Activated T-cell treated with anti-CD3 and anti-CD28 coated beads for 1 hour (primary cell): ENCODE data around the gene ZNF26.

ENCODE experiments used
- DNase-seq: peaks from one replicate; pipeline ENCODE4 v3.0.0-alpha.2; 2020; ENCODE audit warnings: low read depth

The ZNF26 gene

DNA sequence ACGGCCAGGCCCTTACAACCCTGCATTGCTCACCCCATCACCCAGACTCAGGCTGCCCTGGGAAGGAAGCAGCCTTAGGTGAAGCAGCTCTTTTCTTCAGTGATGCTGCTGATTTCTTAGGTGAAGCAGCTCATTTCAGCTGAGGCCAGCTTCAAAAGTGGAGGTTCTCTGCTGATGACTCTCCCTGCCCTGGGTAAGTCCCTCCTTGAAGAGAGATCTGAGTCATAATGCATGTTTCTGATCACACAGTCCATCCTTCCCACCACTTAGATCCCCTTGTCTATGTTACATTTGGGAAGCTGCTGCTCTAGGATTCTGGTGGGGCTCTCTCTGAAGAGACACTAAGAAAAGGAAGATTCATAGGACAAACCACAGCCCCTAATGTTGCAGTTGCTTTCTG, 77.4 kb downstream of the ZNF26 start:
- no peak for DNase-seq

DNA sequence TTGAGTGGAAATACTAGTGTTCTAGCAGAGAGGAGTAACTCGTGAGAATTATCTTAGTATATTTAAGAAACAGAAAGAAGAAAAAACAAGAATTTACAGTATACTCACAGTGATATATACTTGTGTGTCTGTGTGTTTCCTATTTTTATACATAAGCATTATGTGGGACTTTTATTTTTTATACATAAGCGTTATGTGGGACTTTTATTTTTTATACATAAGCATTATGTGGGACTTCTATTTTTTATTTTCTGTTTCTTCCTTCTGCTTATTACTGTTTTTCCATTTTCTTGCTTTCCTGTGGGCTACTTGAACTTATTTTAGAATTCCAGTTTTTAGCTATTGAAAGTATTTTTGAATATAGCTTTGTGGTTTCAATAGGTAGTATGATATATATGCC, 87.7 kb downstream of the ZNF26 start:
- DNase-seq, result no peak
